Activated naive CD8-positive, alpha-beta T cell treated with anti-CD3 and anti-CD28 coated beads, Interleukin-2, amount 10 ng/mL, durations not matched to agents 7 days and 5 days (primary cell): ENCODE data around the gene CUX1. TPM values are rescaled to one million over a fixed set of nuclear protein-coding genes. Genes with fewer than 3 reads are reported as not detected.

Experiments used
- ATAC-seq: fragments of 150-1000 bp; cut with Tn5 transposase; one replicate; pipeline ENCODE4 v1.10.0; 2021; ENCODE audit warnings: low read depth, moderate library complexity
- POLR2A ChIA-PET: fragments of 350-600 bp; sonication (Branson Sonifier 250); formaldehyde crosslinking; loops from one replicate; lab custom pipeline; 2021; ENCODE audit warnings: antibody characterized with exemption; lab: Charles Lee
- DNase-seq: peaks from one replicate; pipeline ENCODE4 v3.0.0; 2021
- H3K27ac Mint-ChIP-seq: one replicate; pipeline ENCODE4 v1.8.0; 2022; ENCODE audit warnings: mild to moderate bottlenecking, mixed read lengths
- H3K27me3 Mint-ChIP-seq: one replicate; pipeline ENCODE4 v1.8.0; 2022; ENCODE audit warnings: mild to moderate bottlenecking, moderate library complexity, mixed read lengths
- H3K36me3 Mint-ChIP-seq: one replicate; pipeline ENCODE4 v1.8.0; 2021; ENCODE audit warnings: mild to moderate bottlenecking, mixed read lengths
- H3K4me1 Mint-ChIP-seq: one replicate; pipeline ENCODE4 v1.8.0; 2021; ENCODE audit warnings: mixed read lengths
- H3K4me3 Mint-ChIP-seq: one replicate; pipeline ENCODE4 v1.8.0; 2022; ENCODE audit warnings: mild to moderate bottlenecking, moderate library complexity, mixed read lengths
- H3K9me3 Mint-ChIP-seq: one replicate; pipeline ENCODE4 v1.8.0; 2021; ENCODE audit warnings: mixed read lengths
- total RNA-seq, 2 experiments: library from RNA; stranded (reverse); gene quantifications; one replicate each; pipeline ENCODE4 v1.2.3, GENCODE V29; 2021

The CUX1 gene
- total RNA-seq, 2 experiments from 2014 or later, result 35.7 to 37.6 TPM

DNA sequence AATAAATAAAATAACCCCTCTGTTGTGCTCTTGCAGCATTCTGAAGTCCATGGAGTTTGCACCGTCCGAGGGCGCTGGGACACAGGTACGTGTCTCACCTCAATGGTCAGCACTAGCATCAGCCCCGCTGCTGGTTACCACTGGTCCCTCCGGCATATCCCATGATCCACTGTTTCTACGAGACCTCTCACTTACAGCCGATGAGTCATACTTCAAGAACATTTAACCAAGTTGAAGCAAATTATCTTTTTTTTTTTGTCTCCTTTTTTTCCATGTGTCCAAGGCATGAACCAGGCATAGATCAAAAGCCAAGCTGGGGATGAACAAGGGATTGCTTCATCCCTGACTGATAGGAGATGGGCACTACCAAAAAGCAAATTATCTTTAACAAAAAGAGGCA lies 376.4 kb downstream of the CUX1 start:
- H3K27ac Mint-ChIP-seq, result no peak overlapping the region
- no peak for DNase-seq
- no peaks in the 10 kb centered on the region for H3K9me3 Mint-ChIP-seq
- H3K27me3 Mint-ChIP-seq, result no peaks in the 10 kb centered on the region
- no peaks in the 10 kb centered on the region for H3K36me3 Mint-ChIP-seq
- H3K4me3 Mint-ChIP-seq, result no peak overlapping the region
- ATAC-seq, result no peak
- POLR2A ChIA-PET, result no interaction called here
- H3K4me1 Mint-ChIP-seq, result no peaks in the 10 kb centered on the region

- Mint-ChIP-seq H3K9me3 (no peaks in the 10 kb centered on the region), H3K27me3 (no peaks in the 10 kb centered on the region), H3K4me3 (no peak overlapping the region), H3K4me1 (no peaks in the 10 kb centered on the region), H3K36me3 (no peaks in the 10 kb centered on the region), H3K27ac (no peak overlapping the region)
- POLR2A ChIA-PET, result no interaction called here
- DNase-seq, result no peak
- ATAC-seq, result no peak
Observed at GRCh38 chr7:102195361-102195760, 377.9 kb downstream of the CUX1 start.

- H3K36me3 Mint-ChIP-seq, result no peaks in the 10 kb centered on the region
- H3K9me3 Mint-ChIP-seq, result no peaks in the 10 kb centered on the region
- no peak overlapping the region for H3K4me3 Mint-ChIP-seq
- ATAC-seq, result no peak
- POLR2A ChIA-PET, result no interaction called here
- DNase-seq, result no peak
- no peak overlapping the region for H3K27ac Mint-ChIP-seq
- H3K27me3 Mint-ChIP-seq, result no peaks in the 10 kb centered on the region
- no peaks in the 10 kb centered on the region for H3K4me1 Mint-ChIP-seq
Observed at GRCh38 chr7:102196028-102196427, 378.6 kb downstream of the CUX1 start.

- Mint-ChIP-seq H3K27ac (no peak overlapping the region), H3K27me3 (no peaks in the 10 kb centered on the region), H3K4me1 (no peaks in the 10 kb centered on the region), H3K36me3 (no peaks in the 10 kb centered on the region), H3K4me3 (no peak overlapping the region), H3K9me3 (no peaks in the 10 kb centered on the region)
- POLR2A ChIA-PET, result no interaction called here
- ATAC-seq, result no peak
- DNase-seq, result no peak
Observed at GRCh38 chr7:102197161-102197560, 379.7 kb downstream of the CUX1 start.

- ATAC-seq (no peak), DNase-seq (no peak)
- POLR2A ChIA-PET, result no interaction called here
- H3K27me3 Mint-ChIP-seq, result no peaks in the 10 kb centered on the region
- no peaks in the 10 kb centered on the region for H3K36me3 Mint-ChIP-seq
- H3K4me3 Mint-ChIP-seq, result no peak overlapping the region
- H3K27ac Mint-ChIP-seq, result no peak overlapping the region
- no peaks in the 10 kb centered on the region for H3K9me3 Mint-ChIP-seq
- H3K4me1 Mint-ChIP-seq, result no peaks in the 10 kb centered on the region
Observed at GRCh38 chr7:102197599-102197998, 380.2 kb downstream of the CUX1 start.

DNA sequence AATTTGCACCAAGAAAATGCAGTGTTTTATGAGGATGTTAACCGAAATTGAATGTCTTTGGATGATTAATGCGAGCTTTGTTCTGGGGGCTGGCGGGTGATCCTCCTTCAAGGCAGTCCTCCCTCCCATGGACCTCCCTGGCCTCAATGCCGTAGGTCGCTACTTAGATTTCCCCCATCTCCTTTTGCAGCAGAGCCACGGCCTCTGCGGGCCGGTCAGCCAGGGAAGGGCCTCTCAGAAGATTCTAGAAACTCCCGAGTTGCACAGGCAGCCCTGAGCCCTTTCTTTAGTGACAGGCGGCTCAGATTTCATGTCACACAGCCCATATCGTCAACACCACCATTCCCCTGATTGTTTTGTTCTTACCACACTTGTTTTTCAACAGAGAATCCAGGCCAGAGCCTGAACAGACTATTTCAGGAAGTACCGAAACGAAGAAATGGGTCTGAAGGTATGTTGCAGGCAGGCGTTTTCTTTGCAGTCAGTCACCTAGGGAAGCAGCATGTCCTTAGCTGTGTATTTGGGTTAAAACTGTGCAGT lies 381.1 kb downstream of the CUX1 start:
- POLR2A ChIA-PET, result no interaction called here
- no peaks in the 10 kb centered on the region for H3K36me3 Mint-ChIP-seq
- DNase-seq, result no peak
- no peaks in the 10 kb centered on the region for H3K9me3 Mint-ChIP-seq
- no peaks in the 10 kb centered on the region for H3K4me1 Mint-ChIP-seq
- no peak for ATAC-seq
- no peak overlapping the region for H3K27ac Mint-ChIP-seq
- H3K27me3 Mint-ChIP-seq, result no peaks in the 10 kb centered on the region
- H3K4me3 Mint-ChIP-seq, result no peak overlapping the region

- Mint-ChIP-seq H3K27me3 (no peaks in the 10 kb centered on the region), H3K4me3 (no peak overlapping the region), H3K36me3 (no peaks in the 10 kb centered on the region), H3K9me3 (no peaks in the 10 kb centered on the region), H3K4me1 (no peaks in the 10 kb centered on the region), H3K27ac (no peak overlapping the region)
- DNase-seq (no peak), ATAC-seq (no peak)
- POLR2A ChIA-PET, result no interaction called here
Observed at GRCh38 chr7:102201576-102201975, 384.1 kb downstream of the CUX1 start.

- POLR2A ChIA-PET, result no interaction called here
- H3K4me3 Mint-ChIP-seq, result no peak overlapping the region
- no peak overlapping the region for H3K27ac Mint-ChIP-seq
- no peak for ATAC-seq
- H3K4me1 Mint-ChIP-seq, result no peaks in the 10 kb centered on the region
- no peak for DNase-seq
- H3K36me3 Mint-ChIP-seq, result no peaks in the 10 kb centered on the region
- no peaks in the 10 kb centered on the region for H3K9me3 Mint-ChIP-seq
- H3K27me3 Mint-ChIP-seq, result no peaks in the 10 kb centered on the region
Observed at GRCh38 chr7:102202556-102202955, 385.1 kb downstream of the CUX1 start.

- Mint-ChIP-seq H3K9me3 (no peaks in the 10 kb centered on the region), H3K4me3 (no peak overlapping the region), H3K36me3 (no peaks in the 10 kb centered on the region), H3K4me1 (no peaks in the 10 kb centered on the region), H3K27ac (no peak overlapping the region), H3K27me3 (no peaks in the 10 kb centered on the region)
- DNase-seq, result no peak
- POLR2A ChIA-PET, result no interaction called here
- no peak for ATAC-seq
Observed at GRCh38 chr7:102203218-102203617, 385.8 kb downstream of the CUX1 start.

DNA sequence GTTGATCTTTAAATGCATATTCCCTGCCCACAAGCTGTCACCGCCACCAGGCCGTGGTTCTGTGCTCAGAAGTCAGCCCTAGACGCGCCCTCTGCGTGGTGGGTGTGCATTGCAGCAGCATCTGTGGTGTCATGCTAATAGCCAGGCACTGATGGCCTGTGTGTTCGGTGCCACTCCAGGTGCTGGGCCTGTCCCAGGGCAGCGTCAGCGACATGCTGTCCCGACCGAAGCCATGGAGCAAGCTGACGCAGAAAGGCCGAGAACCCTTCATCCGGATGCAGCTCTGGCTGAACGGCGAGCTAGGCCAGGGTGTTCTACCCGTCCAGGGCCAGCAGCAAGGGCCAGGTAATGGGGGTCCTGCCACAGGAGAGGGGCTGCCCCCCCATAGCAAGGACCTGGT lies 386.8 kb downstream of the CUX1 start:
- H3K4me3 Mint-ChIP-seq, result no peak overlapping the region
- no peaks in the 10 kb centered on the region for H3K9me3 Mint-ChIP-seq
- H3K36me3 Mint-ChIP-seq, result no peaks in the 10 kb centered on the region
- DNase-seq (no peak), ATAC-seq (no peak)
- no peaks in the 10 kb centered on the region for H3K27me3 Mint-ChIP-seq
- no peaks in the 10 kb centered on the region for H3K4me1 Mint-ChIP-seq
- no peak overlapping the region for H3K27ac Mint-ChIP-seq
- POLR2A ChIA-PET, result no interaction called here

DNA sequence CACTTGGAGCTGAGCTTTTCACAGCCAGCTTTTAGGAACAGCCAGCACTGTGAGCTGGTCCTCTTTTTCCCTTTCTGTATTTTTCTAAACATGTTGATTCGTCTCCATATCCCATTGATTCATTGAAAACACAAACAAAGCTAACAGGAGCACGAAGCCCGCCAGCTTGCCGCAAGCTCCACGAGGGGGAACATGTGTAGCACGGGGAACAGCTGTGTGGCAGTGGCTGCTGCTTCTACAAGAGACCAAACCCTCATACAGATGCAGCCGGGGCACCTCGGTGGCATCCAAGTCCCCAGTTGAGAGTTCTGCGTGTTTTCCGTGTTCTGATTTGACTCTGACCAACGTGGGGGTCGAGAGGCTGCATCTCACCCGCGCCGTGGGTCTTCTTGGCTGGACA lies 388.5 kb downstream of the CUX1 start:
- no peak overlapping the region for H3K4me3 Mint-ChIP-seq
- no peaks in the 10 kb centered on the region for H3K4me1 Mint-ChIP-seq
- ATAC-seq (no peak), DNase-seq (no peak)
- POLR2A ChIA-PET, result interaction anchor here (0.6 kb wide), 1 partner anchor 1106 kb away, joined by 6 read pairs; no protein-coding TSS in a partner anchor
- no peaks in the 10 kb centered on the region for H3K27me3 Mint-ChIP-seq
- H3K36me3 Mint-ChIP-seq, result peaks cover 1% of the 10 kb centered on the region
- H3K9me3 Mint-ChIP-seq, result no peaks in the 10 kb centered on the region
- H3K27ac Mint-ChIP-seq, result no peak overlapping the region

DNA sequence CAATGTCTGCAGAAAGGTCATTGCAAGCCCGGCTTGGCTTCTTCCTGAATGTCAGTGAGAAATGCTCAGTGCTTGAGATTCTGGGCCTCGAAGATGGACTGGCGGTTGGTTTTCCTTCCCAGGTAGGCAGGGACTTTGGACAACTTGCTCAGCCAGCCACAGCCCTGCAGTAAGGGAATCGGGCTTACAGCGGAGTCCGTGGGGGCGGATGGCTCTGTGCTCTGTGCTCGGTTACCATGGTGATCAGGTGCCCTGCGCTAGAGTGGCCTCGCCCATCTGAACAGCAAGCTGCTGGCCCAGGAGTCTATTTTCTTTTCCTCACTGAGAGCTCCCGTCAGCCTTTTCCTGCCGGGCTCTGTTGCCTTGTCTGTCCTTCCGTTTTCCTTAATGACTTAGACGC lies 391.4 kb downstream of the CUX1 start:
- Mint-ChIP-seq H3K36me3 (peaks cover 3% of the 10 kb centered on the region), H3K9me3 (no peaks in the 10 kb centered on the region), H3K4me3 (no peak overlapping the region), H3K27ac (no peak overlapping the region), H3K4me1 (no peaks in the 10 kb centered on the region), H3K27me3 (no peaks in the 10 kb centered on the region)
- POLR2A ChIA-PET, result no interaction called here
- DNase-seq (no peak), ATAC-seq (no peak)

GRCh38 chr7:102210787-102211186 lies 393.4 kb downstream of the CUX1 start:
- H3K4me3 Mint-ChIP-seq, result no peak overlapping the region
- DNase-seq (no peak), ATAC-seq (no peak)
- H3K36me3 Mint-ChIP-seq, result peaks cover 3% of the 10 kb centered on the region
- no peaks in the 10 kb centered on the region for H3K9me3 Mint-ChIP-seq
- no peaks in the 10 kb centered on the region for H3K4me1 Mint-ChIP-seq
- H3K27me3 Mint-ChIP-seq, result no peaks in the 10 kb centered on the region
- no peak overlapping the region for H3K27ac Mint-ChIP-seq
- POLR2A ChIA-PET, result no interaction called here

- Mint-ChIP-seq H3K27ac (no peak overlapping the region), H3K36me3 (peaks cover 3% of the 10 kb centered on the region), H3K4me3 (no peak overlapping the region), H3K4me1 (no peaks in the 10 kb centered on the region), H3K9me3 (no peaks in the 10 kb centered on the region), H3K27me3 (no peaks in the 10 kb centered on the region)
- POLR2A ChIA-PET, result no interaction called here
- ATAC-seq, result no peak
- no peak for DNase-seq
Observed at GRCh38 chr7:102211590-102212550, 394.4 kb downstream of the CUX1 start.
